ENCODE data around the gene KCTD1.

- TF ChIP-seq CTCF (conservative IDR thresholded peaks at IDR 0.05) (no peak), EZH2 (IDR thresholded peaks at IDR 0.05; ENCODE audit: low read depth) (no peak)
Observed at GRCh38 chr18:26497866-26498265, 50.5 kb downstream of the KCTD1 start.

Measured in PC-9 (cell line).